ENCODE results near the gene TCL1B.
A peak's percentile ranks its signal among the peaks of the same experiment; 100 is the strongest.
"Not testable (repeated sequence)": the region's sequence is repeated elsewhere in the genome, so short reads cannot be mapped to it uniquely, and the experiment has no call there.

Gene TCL1B

GRCh38 chr14:95725685-95726336 lies 39.6 kb downstream of the TCL1B start:
- no peak overlapping the region for H3K4me3 ChIP-seq (ENCODE audit: low read length)
- no peak for TF ChIP-seq CTCF (IDR thresholded peaks at IDR 0.05; ENCODE audit: insufficient read depth, low read depth, low read length, missing control alignments)
- no peak for DNase-seq (ENCODE audit: low read depth)

- H3K4me3 ChIP-seq (ENCODE audit: low read length): no peak overlapping the region
- no peak for DNase-seq (ENCODE audit: low read depth)
- no peak for TF ChIP-seq CTCF (IDR thresholded peaks at IDR 0.05; ENCODE audit: insufficient read depth, low read depth, low read length, missing control alignments)
These were observed 41.0 kb downstream of the TCL1B start for GRCh38 chr14:95727056-95727700.

- DNase-seq (ENCODE audit: low read depth); H3K4me3 ChIP-seq (ENCODE audit: low read length): not testable (repeated sequence)
These were observed 43.3 kb downstream of the TCL1B start for GRCh38 chr14:95729402-95730028.

- no peak for DNase-seq (ENCODE audit: low read depth)
- H3K4me3 ChIP-seq (ENCODE audit: low read length): no peak overlapping the region
- no peak for TF ChIP-seq CTCF (IDR thresholded peaks at IDR 0.05; ENCODE audit: insufficient read depth, low read depth, low read length, missing control alignments)
These were observed 43.9 kb downstream of the TCL1B start for GRCh38 chr14:95730126-95730525.

- no peak overlapping the region for H3K4me3 ChIP-seq (ENCODE audit: low read length)
- no peak for DNase-seq (ENCODE audit: low read depth)
- no peak for TF ChIP-seq CTCF (IDR thresholded peaks at IDR 0.05; ENCODE audit: insufficient read depth, low read depth, low read length, missing control alignments)
These were observed 47.0 kb downstream of the TCL1B start for GRCh38 chr14:95733212-95733611.

GRCh38 chr14:95739356-95739755 lies 53.1 kb downstream of the TCL1B start:
- TF ChIP-seq CTCF (IDR thresholded peaks at IDR 0.05; ENCODE audit: insufficient read depth, low read depth, low read length, missing control alignments): no peak

GRCh38 chr14:95741038-95741490 lies 54.8 kb downstream of the TCL1B start:
- H3K4me3 ChIP-seq (ENCODE audit: low read length): no peak overlapping the region
- TF ChIP-seq CTCF (IDR thresholded peaks at IDR 0.05; ENCODE audit: insufficient read depth, low read depth, low read length, missing control alignments): no peak
- DNase-seq (ENCODE audit: low read depth): peak; percentile 47

More at GRCh38 chr14:95739356-95739755, 53.1 kb downstream of the TCL1B start:
- H3K4me3 ChIP-seq (ENCODE audit: low read length): no peak overlapping the region
- DNase-seq (ENCODE audit: low read depth): no peak
